ENCODE measurements around the gene NEK7.

DNA sequence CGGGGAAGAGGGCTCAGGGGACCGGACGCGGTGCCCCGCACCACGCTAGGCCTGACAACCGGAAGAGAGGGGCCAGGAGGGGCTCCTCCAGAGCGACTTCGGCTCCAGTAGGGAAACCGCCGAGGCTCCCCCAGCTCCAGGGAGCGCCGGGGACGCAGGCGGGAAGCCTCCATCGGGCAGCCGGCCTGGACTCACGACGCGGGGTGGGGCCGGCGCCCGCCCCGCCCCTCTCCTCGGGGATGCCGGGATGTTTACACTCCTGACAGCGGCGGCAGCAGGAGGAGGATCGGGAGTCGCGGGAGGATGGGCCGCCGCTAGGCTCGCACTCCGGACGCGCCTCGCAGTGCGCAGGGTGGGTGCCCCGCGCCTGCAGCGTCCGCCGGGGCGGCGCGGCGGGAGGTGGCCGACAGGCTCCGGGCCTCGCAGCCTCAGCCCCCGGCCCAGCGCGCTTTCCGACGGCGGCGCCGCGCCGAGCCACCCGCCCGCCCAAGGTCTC, at the start of gene NEK7:
- TF ChIP-seq JUN (IDR thresholded peaks at IDR 0.05; ENCODE audit: low read depth, low read length) (no peak), TAF1 (IDR thresholded peaks at IDR 0.05; ENCODE audit: low read depth, low read length) (peak; percentile 76), EP300 (IDR thresholded peaks at IDR 0.05; ENCODE audit: borderline replicate concordance in 1 of 2, low read depth in 2 of 2, low read length in 2 of 2) (no peak), CEBPB (IDR thresholded peaks at IDR 0.05; ENCODE audit: low read depth, low read length) (no peak), POLR2A (IDR thresholded peaks at IDR 0.05; ENCODE audit: control extremely low read depth in 1 of 2, low read depth in 2 of 2, low read length in 2 of 2) (no peak), YY1 (IDR thresholded peaks at IDR 0.05; ENCODE audit: low read depth, low read length) (no peak), HDAC2 (IDR thresholded peaks at IDR 0.05; ENCODE audit: borderline replicate concordance in 1 of 2, low read depth in 2 of 2, low read length in 2 of 2) (peak in 1 of 2 experiments; percentile 40; a peak in 1 of 4 replicates), TBP (IDR thresholded peaks at IDR 0.05; ENCODE audit: low read depth, low read length) (peak; percentile 30; the same call in 1 of the 2 replicates)
- TF ChIP-seq, protein P1, sequence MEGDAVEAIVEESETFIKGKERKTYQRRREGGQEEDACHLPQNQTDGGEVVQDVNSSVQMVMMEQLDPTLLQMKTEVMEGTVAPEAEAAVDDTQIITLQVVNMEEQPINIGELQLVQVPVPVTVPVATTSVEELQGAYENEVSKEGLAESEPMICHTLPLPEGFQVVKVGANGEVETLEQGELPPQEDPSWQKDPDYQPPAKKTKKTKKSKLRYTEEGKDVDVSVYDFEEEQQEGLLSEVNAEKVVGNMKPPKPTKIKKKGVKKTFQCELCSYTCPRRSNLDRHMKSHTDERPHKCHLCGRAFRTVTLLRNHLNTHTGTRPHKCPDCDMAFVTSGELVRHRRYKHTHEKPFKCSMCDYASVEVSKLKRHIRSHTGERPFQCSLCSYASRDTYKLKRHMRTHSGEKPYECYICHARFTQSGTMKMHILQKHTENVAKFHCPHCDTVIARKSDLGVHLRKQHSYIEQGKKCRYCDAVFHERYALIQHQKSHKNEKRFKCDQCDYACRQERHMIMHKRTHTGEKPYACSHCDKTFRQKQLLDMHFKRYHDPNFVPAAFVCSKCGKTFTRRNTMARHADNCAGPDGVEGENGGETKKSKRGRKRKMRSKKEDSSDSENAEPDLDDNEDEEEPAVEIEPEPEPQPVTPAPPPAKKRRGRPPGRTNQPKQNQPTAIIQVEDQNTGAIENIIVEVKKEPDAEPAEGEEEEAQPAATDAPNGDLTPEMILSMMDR (IDR thresholded peaks at IDR 0.05; ENCODE audit: control extremely low read depth in 1 of 3, insufficient read depth in 1 of 3, low read depth in 1 of 3, low read length in 3 of 3): no peak

Measured in H1 (cell line).